Heart right ventricle (tissue), 16 donors: ENCODE data around the gene LIN7A. TPM values are rescaled to one million over a fixed set of nuclear protein-coding genes. Genes with fewer than 3 reads are reported as not detected.

Source experiments
- ATAC-seq, 8 donors: fragments of 200-7000 bp; cut with Tn5 transposase; one replicate each; pipeline ENCODE4 v1.9.1; 2020; ENCODE audit warnings: mild to moderate bottlenecking in 8 of 8, moderate library complexity in 8 of 8, moderate number of reproducible peaks in 1 of 8
- DNase-seq, 2 donors: peaks; one replicate each; pipeline ENCODE4 v3.0.0-alpha.2; 2020
- H3K27ac ChIP-seq, 10 donors: fragments of 200-600 bp; sonication (generic) in 2 of 10; one replicate each; pipeline versions ENCODE4 v1.5.0 to v1.8.0; 2020 to 2022; ENCODE audit warnings: mild to moderate bottlenecking in 3 of 10
- H3K27me3 ChIP-seq, 7 donors: fragments of 200-600 bp; one replicate each; pipeline ENCODE4 v1.8.0; 2021 to 2022; ENCODE audit warnings: mild to moderate bottlenecking in 2 of 7
- H3K36me3 ChIP-seq, 9 donors: fragments of 200-600 bp; sonication (generic) in 1 of 9; one replicate each; pipeline versions ENCODE4 v1.5.0 to v1.8.0; 2020 to 2022; ENCODE audit warnings: mild to moderate bottlenecking in 2 of 9
- H3K4me1 ChIP-seq, 9 donors: fragments of 200-600 bp; sonication (generic) in 1 of 9; one replicate each; pipeline versions ENCODE4 v1.5.0 to v1.8.0; 2020 to 2022; ENCODE audit warnings: mild to moderate bottlenecking in 4 of 9
- H3K4me3 ChIP-seq, 10 donors: fragments of 200-600 bp; sonication (generic) in 2 of 10; one replicate each; pipeline versions ENCODE4 v1.5.0 to v1.8.0; 2020 to 2022; ENCODE audit warnings: mild to moderate bottlenecking in 7 of 10, moderate library complexity in 2 of 10
- H3K9me3 ChIP-seq, 11 donors: fragments of 200-600 bp in 10 of 11; sonication (generic) in 2 of 11; one replicate each; pipeline versions ENCODE4 v1.5.0 to v1.8.0; 2013 to 2022; ENCODE audit warnings: mild to moderate bottlenecking in 2 of 11, control low read depth in 1 of 11, moderate library complexity in 1 of 11
- WGBS, 2 donors: extraction: QIAGEN DNeasy Blood & Tissue Kit; methylation state at CpG; one replicate each; pipeline ENCODE4 v1.1.7; 2013; ENCODE audit warnings: inconsistent platforms in 1 of 2; 5-methylcytosine and 5-hydroxymethylcytosine counted together
- intact Hi-C, 10 donors: fragments of 100-400 bp; cut with DNase I; formaldehyde crosslinking; loops; one replicate each; pipeline versions ENCODE4 v1.11.1 to v1.14.2; 2022
- polyA plus RNA-seq, 2 donors: library from polyadenylated mRNA; stranded (reverse); fragments of 200-250 nt; gene quantifications; one replicate each; pipeline ENCODE4 v1.2.3, GENCODE V29; 2013
- total RNA-seq, 10 donors: library from RNA; stranded (reverse); fragmentation: NEBNext Ultra II Directional in 3 of 10; extraction: Animal tissue kit (Norgen Biotek cat#: 25700) in 3 of 10; gene quantifications; one replicate each; pipeline versions ENCODE4 v1.2.1 to v1.2.4, GENCODE V29; 2021 to 2023
- TF ChIP-seq, protein P1 (sequence below), 9 donors: fragments of 200-600 bp; sonication (generic) in 2 of 9; IDR thresholded peaks; one replicate each; pipeline versions ENCODE4 v1.5.0 to v1.8.0; 2021 to 2022; ENCODE audit warnings: antibody characterized with exemption in 9 of 9, mild to moderate bottlenecking in 5 of 9, moderate library complexity in 1 of 9
- donor health status: Arrhythmogenic right ventricular cardiomyopathy.
- donor health status: ischemic (EF 13 %, LVEDD 7.1; RV severe dilation, severe dysfunction).
- donor health status: healthy with polysubstance abuse.
- donor health status: DM: no; HTN: yes; CAD: no.
- donor health status: DM: no; HTN: no; CAD: no.
- donor health status: ischemic (EF 25% LVEDD 6.9; RV normal size, moderate dysfunction).
- donor health status: ischemic (EF 25% LVEDD 5.7; RV mildly dilated, moderate dysfunction).
- donor health status: healthy.
- donor health status: DM: yes; HTN: yes; CAD: no.
- donor health status: Ischemic cardiomyopathy.
- donor health status: ischemic (EF 35%, LVEDD 5.7; RV mildly dilated, moderate dysfunction).
- donor health status: nonischemic (EF 11% LVEDD 7.7; RV severe dilation, severe dysfunction).
- donor health status: DM: yes; HTN: yes; CAD: no.
- donor health status: PGD.
- donor health status: ischemic (EF 29% LVEDD 5.4; RV normal size, mild dysfunction).
- donor health status: nonischemic (EF 23%, LVEDD 6.1; RV moderate dilation, normal function).

LIN7A gene
- total and polyA plus RNA-seq, 12 donors = 6.2 to 15.3 (median 10.2) TPM

DNA sequence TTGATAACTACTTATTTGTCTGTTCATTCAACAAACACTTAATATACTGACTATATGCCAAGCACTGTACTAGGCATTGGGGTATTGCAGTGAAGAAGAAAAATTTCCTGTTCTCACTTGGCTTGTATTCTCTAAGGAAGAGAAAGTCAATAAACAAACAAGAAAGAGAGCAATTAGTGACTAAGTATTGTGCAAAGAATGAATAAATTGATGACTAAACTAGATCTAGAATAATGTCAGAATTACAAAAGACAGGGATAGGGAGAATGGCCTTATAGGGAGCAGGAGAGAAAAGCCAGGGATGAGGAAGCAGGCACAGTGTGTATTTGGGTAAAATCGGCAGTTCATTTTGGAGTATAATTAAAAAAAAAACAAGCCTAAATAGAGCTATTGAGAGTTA lies 4.2 kb upstream of the LIN7A start:
- Histone ChIP-seq H3K27me3 (peaks cover 0 to 5% (median 0%) of the 10 kb centered on the region in 7 donors), H3K4me3 (no peak overlapping the region), H3K27ac (no peak overlapping the region), H3K9me3 (no peaks in the 10 kb centered on the region), H3K4me1 (peaks cover 0 to 26% (median 4%) of the 10 kb centered on the region in 9 donors), H3K36me3 (no peaks in the 10 kb centered on the region)
- ATAC-seq = no peak
- DNase-seq = no peak
- WGBS, 2 donors = 82 to 90% methylated on average over 1 of the region's 1 CpG
- TF ChIP-seq, protein P1, sequence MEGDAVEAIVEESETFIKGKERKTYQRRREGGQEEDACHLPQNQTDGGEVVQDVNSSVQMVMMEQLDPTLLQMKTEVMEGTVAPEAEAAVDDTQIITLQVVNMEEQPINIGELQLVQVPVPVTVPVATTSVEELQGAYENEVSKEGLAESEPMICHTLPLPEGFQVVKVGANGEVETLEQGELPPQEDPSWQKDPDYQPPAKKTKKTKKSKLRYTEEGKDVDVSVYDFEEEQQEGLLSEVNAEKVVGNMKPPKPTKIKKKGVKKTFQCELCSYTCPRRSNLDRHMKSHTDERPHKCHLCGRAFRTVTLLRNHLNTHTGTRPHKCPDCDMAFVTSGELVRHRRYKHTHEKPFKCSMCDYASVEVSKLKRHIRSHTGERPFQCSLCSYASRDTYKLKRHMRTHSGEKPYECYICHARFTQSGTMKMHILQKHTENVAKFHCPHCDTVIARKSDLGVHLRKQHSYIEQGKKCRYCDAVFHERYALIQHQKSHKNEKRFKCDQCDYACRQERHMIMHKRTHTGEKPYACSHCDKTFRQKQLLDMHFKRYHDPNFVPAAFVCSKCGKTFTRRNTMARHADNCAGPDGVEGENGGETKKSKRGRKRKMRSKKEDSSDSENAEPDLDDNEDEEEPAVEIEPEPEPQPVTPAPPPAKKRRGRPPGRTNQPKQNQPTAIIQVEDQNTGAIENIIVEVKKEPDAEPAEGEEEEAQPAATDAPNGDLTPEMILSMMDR (IDR thresholded peaks at IDR 0.05) = no peak
- intact Hi-C loops = loop anchor here in 3 of 10 donors (5.0 to 10.0 kb wide), 3 partner anchors 105 to 177 kb away; no protein-coding TSS in a partner anchor

DNA sequence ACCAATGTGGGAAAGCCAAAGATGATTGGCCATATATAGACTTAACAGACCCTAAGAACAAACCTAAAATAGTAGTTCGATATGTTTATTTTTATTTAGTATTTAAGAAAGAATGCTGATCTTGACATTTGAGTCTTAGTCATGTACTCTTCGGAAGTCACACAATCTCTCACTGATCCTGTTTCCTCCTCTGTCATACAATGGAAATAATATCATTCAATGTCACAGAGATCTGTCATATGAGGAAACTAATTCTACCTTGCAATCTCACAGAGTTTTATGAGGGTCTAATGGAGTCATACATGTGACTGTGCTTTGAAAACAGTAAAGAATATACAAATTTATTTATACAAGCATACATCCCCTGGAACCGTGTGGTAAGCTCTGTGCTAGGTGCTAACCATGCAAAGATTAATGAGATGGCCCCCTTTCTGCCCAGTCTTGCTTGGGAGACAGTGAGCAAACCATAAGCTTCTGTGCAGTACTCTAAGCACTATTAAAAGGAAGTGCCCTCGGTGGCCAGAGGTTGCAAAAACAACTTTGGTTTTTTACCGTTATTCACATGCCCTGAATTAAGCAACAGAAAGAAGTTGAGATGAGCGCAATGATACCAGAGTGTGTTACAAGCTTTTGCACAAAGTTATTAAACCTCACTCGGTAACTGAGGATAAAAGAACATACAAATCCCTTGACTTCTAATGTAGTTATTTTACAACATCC lies 1.7 kb upstream of the LIN7A start:
- ATAC-seq (no peak), DNase-seq (no peak)
- Histone ChIP-seq H3K4me3 (peak overlapping the region in 1 of 10 donors; percentile 81), H3K9me3 (no peaks in the 10 kb centered on the region), H3K4me1 (peaks cover 0 to 34% (median 13%) of the 10 kb centered on the region in 9 donors), H3K27me3 (peaks cover 0 to 18% (median 0%) of the 10 kb centered on the region in 7 donors), H3K36me3 (no peaks in the 10 kb centered on the region), H3K27ac (peak overlapping the region in 3 of 10 donors; percentile 11 to 95 (median 22))
- 55 to 61% methylated on average over 7 of the region's 7 CpGs for WGBS, 2 donors
- TF ChIP-seq, protein P1 (IDR thresholded peaks at IDR 0.05) = no peak
- intact Hi-C loops = loop anchor here in 6 of 10 donors (5.0 to 10.0 kb wide), 4 partner anchors 62 to 138 kb away; partner anchors contain the start of gene ACSS3 (in 1 of the 6)

DNA sequence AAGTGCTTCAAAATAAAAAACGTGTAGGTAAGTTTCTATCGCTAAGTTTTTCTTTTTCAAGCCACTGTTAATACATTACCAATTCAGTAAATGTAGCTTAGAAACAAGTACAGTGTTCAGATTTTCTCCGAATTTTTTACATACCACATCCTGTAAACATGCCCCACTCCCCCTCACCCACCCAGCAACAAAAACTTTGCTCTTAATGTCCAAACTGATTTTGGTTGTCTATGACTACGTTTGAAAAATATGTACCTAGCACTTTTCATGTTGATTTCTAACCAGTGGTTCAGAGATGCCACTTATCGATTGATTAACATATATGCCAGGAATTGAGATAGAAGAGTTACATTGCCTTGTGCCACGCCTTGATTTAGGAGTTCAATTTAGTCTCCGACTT lies 663 bp upstream of the LIN7A start:
- TF ChIP-seq, protein P1 (IDR thresholded peaks at IDR 0.05) = no peak
- no peak for ATAC-seq
- H3K9me3 ChIP-seq = no peaks in the 10 kb centered on the region
- peak overlapping the region in 3 of 10 donors; percentile 1 to 95 (median 94) for H3K27ac ChIP-seq
- intact Hi-C loops = loop anchor here in 6 of 10 donors (5.0 to 10.0 kb wide), 4 partner anchors 61 to 139 kb away; partner anchors contain the start of gene ACSS3 (in 1 of the 6)
- 64 to 67% methylated on average over 7 of the region's 7 CpGs for WGBS, 2 donors
- H3K4me3 ChIP-seq = peak overlapping the region in 7 of 10 donors; percentile 68 to 84 (median 77)
- peaks cover 0 to 30% (median 13%) of the 10 kb centered on the region in 9 donors for H3K4me1 ChIP-seq
- no peaks in the 10 kb centered on the region for H3K36me3 ChIP-seq
- no peak for DNase-seq
- peaks cover 0 to 18% (median 0%) of the 10 kb centered on the region in 7 donors for H3K27me3 ChIP-seq

DNA sequence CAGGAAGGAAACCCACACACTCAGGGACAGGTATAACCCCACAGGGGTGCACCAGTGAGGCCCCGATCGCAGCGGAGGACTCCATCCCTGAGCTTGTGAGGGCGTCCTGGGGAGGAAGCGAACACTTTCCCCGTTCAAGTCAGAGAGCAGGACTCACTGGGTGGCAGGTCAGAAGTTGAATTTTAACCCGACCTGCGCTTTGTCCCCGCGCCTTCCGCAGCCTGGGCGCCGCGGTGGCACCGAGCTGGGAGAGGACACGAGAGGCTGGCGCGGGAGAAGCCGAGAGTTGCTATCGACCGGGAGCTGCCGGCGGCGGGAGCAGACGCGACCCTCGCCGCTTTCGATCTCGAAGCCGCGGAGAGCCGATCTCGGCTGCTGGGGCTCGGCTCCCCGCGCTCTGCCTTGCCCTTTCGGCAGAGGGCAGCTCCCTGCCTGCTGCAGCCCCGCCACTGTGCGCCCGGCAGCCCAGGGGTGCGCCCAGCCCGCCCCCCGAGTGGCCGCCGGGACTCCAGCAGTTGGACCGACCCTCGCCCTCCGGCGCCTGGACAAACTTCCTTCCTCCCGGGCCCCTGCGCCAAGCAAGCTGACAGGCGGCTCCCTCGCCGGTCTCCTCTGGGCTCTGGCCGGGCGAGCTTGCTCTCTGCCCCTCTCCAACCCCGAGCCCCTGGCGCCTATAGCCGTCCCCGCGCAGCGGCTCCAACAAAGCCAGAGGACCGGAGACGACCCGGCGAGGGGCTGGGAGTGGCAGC lies 918 bp downstream of the LIN7A start:
- ATAC-seq = peak; percentile 64 to 94 (median 78)
- peak overlapping the region; percentile 79 to 96 (median 94) for H3K27ac ChIP-seq

More for the DNA sequence above, 918 bp downstream of the LIN7A start:
- intact Hi-C loops = loop anchor here in 6 of 10 donors (2.0 to 10.0 kb wide), 6 partner anchors 58 to 140 kb away; partner anchors contain the start of gene ACSS3 (in 1 of the 6)
- peaks cover 0 to 18% (median 0%) of the 10 kb centered on the region in 7 donors for H3K27me3 ChIP-seq
- H3K36me3 ChIP-seq = no peaks in the 10 kb centered on the region
- TF ChIP-seq, protein P1 (IDR thresholded peaks at IDR 0.05) = peak in 2 of 9 donors; percentile 7 to 14
- DNase-seq = peak; percentile 27 to 48
- WGBS, 2 donors = 0 to 1% methylated on average over 67 of the region's 67 CpGs
- no peaks in the 10 kb centered on the region for H3K9me3 ChIP-seq
- H3K4me1 ChIP-seq = peaks cover 0 to 30% (median 13%) of the 10 kb centered on the region in 9 donors
- peak overlapping the region; percentile 68 to 84 (median 77) for H3K4me3 ChIP-seq
